HK-2 (cell line): Measurements from ENCODE around the gene NBPF26.
"Not testable (repeated sequence)": the region's sequence is repeated elsewhere in the genome, so short reads cannot be mapped to it uniquely, and the experiment has no call there.

Source experiments
- DNase-seq: peaks from one replicate; pipeline ENCODE4 v3.0.0-alpha.2; 2018; ENCODE audit not compliant: unreplicated experiment

The NBPF26 gene

GRCh38 chr1:120723715-120724402 lies at the start of gene NBPF26:
Gene NBPF26, plus strand, starts transcription at chr1:120723945.
- peak; percentile 63 for DNase-seq

DNA sequence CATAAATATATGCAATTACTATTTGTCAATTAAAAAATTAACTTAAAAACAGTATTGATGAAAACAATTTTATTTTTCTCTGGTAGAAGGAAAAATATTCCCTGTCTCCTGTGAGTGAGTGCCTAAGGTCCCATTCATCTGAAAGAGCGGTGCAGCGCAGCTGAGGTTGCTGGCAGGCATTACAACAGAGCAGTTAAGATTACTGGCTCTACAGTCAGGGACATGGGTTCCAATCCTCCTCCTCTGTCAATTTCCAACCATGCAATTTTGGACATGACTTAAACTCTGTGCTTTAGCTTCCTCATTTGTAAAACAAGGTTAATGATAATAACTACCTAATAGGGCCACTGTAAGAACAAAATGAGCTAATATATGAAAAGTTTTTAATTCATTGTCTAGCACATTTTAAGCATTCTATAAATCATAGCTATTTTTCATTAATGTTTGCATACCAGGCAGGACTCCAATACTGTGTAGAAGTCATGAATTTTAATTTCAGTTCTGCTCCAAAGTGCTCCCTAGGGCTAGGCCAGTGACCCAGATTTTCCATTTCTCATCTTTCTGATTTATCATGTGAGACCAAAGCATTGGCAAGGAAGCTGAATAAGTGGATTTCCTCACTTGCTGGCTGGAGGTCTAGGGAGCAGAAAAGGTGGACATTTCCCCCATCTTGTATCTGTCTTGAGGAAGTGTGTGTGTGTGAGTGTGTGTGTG lies 43.5 kb upstream of the NBPF26 start:
- DNase-seq = not testable (repeated sequence)

GRCh38 chr1:120680938-120681337 lies 42.8 kb upstream of the NBPF26 start:
- DNase-seq = not testable (repeated sequence)

- not testable (repeated sequence) for DNase-seq
These were observed 39.3 kb upstream of the NBPF26 start for GRCh38 chr1:120684397-120684796.

DNA sequence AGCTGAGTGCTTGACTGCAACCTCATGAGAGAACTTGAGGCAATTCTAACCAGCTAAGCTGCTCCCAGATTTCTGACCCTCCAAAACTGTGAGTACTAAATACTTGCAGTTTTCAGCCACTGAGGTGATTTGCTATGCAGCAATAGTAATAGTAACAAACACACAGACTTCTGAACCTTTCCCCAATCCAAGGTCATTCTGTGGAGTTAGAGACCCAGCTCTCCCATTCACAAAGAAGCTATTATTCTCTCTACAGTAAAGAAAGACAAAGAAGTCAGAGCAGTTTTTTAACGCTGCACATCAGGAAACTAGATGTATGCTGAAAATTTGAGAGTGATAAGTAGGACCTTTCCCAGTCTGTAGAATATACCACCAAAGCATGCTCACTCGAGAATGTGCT lies 38.1 kb upstream of the NBPF26 start:
- DNase-seq = not testable (repeated sequence)

DNA sequence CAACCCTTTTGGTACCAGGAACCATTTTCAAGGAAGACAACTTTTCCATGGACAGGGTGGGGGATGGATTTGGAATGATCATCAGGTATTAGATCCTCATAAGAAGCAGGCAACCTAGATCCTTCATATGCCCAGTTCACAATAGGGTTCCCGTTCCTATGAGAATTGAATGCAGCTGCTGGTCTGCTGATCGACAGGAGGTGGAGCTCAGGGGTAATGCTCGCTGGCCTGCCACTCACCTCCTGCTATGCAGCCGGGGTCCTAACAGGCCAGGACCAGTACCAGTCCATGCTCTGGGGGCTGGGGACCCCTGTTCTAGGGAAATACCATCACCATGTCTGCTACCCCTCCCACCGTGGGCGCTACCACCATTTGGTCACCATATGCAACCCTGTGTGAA lies 36.5 kb upstream of the NBPF26 start:
- DNase-seq = not testable (repeated sequence)

GRCh38 chr1:120700807-120701562 lies 22.8 kb upstream of the NBPF26 start:
- DNase-seq = not testable (repeated sequence)

DNA sequence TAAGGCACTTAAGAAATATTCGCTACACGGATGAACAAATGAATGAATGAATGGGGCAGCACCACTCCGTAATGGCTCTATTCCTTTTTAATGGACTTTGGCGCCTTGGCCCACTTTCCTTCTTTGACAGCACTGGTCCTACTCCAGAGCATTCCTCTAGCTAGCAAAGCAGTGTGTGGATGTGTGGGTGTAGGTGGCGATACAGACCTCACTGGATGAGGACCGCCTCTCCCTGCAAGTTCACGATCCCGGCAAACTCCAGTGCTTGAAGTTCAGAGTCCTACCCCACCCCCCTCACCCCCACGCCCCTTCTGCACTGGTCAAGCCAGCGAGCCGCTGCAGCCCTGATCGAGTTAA lies 409 bp upstream of the NBPF26 start:
- DNase-seq = not testable (repeated sequence)

GRCh38 chr1:120724507-120724906 lies 762 bp downstream of the NBPF26 start:
- not testable (repeated sequence) for DNase-seq

GRCh38 chr1:120728811-120729210 lies 5.1 kb downstream of the NBPF26 start:
- DNase-seq = not testable (repeated sequence)

DNA sequence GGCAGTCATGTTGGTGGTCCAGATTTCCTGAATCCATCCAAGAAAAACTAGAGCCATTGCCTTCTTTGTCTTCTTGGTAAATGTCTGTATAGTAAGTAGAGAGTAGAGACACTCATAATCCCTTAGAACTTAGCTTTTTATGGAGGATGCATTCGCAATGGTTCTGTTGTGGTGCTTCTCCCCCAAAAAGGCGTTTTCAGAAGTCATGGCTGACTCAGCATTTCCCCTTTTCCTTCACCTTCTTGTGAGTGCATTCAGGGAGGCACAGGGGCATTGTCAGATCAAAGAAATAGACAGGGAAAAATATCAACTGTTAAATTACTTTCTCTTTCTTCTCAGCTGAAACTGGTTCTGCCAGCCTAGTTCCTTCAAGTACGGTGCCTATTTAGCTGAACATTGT lies 45.3 kb downstream of the NBPF26 start:
- DNase-seq = not testable (repeated sequence)

GRCh38 chr1:120805452-120805851 lies 81.7 kb downstream of the NBPF26 start:
- not testable (repeated sequence) for DNase-seq

- DNase-seq = peak; percentile 9
These were observed 88.1 kb downstream of the NBPF26 start for GRCh38 chr1:120811822-120812221.

DNA sequence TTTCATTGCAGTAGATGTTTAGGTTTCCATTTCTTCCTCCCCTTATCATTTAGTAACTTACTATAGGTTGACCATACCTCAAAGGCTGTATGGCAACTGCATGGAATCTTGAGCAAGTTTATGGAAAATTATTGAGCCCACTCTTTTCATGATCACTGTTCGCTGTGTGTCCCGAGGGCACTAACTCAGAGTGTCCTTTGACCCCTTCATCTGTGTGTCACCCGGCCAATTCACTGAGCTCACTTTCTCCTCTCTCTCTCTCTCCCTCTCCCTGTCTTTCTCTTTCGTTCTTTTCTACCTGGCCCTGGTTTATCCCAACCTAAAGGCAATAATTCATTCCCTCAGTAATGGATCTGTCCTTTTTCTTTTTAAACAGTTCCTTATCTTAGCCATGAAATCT lies 101.3 kb downstream of the NBPF26 start:
- not testable (repeated sequence) for DNase-seq

GRCh38 chr1:120826623-120827022 lies 102.9 kb downstream of the NBPF26 start:
- DNase-seq = not testable (repeated sequence)

GRCh38 chr1:120844186-120844944 lies 120.6 kb downstream of the NBPF26 start:
- DNase-seq = peak; percentile 82

DNA sequence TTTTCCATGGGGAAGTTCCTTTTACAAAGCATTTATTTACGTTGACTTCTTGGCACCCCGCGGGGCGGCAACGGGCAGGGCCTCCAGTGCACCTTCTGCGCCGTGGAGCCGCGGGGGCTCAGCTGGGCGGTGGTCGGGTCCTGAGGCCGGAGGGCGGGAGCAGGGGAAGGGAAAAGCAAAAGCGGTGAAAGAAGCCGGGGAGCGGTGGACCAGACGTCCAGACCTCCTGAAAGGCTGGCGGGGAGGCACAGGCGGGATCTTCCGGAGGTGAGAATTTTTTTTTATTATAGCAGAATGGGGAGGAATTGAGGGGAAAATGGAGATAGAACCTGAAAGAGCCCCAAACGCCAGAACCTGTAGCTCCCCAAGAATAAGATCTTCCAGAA lies 121.2 kb downstream of the NBPF26 start:
- not testable (repeated sequence) for DNase-seq

DNA sequence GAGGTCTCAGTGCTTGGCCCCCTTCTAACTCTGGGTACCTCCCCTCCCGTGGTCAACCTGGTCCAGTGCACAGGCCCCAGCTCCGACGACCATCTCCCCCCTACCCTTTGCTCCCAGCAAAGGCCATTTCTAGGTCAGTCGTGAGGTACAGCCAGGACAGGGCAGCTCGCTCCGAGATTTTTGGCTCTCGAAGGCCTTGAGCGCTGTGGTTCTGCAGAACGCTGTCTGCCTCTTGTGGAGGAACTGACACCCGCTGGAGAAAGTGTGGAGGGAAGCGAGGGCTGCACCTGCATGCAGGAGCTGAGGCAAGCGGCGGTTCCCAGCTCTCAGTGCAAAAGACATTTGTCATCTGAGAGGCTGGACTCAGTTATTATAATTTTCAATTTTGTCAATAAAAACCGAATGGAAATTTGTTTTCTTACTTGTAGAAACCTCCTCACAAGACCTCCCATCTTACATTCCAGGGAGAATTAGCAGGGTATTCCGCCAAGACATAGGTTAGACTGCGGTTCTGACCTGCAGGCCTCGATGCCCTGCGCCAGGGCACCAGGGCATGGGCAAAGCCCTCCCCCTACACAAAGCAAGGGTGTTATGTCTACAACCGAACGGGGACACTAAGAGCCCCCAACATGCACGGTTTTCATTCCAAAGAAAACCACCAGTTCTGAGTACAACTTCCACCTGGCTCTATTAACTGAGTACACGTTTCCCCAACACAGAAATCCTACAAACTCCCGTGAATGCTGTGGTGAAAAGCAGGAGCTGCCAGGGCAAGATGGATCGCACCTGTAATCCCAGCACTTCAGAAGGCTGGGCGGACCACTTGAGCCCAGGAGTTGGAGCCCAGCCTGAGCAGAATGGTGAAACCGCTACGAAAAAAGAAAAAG lies 125.9 kb downstream of the NBPF26 start:
- not testable (repeated sequence) for DNase-seq

GRCh38 chr1:120850287-120850536 lies 126.5 kb downstream of the NBPF26 start:
- peak; percentile 38 for DNase-seq

- DNase-seq = peak; percentile 90
These were observed 127.0 kb downstream of the NBPF26 start for GRCh38 chr1:120850537-120851421.
